Activated gamma-delta T cell treated with anti-CD3 and anti-CD28 coated beads, Interleukin-2, amount 50 U/mL, for 16 hours (primary cell): ENCODE measurements around the gene CAMK1D.
"Not testable (repeated sequence)": the region's sequence is repeated elsewhere in the genome, so short reads cannot be mapped to it uniquely, and the experiment has no call there.

Source experiments
- DNase-seq: peaks from one replicate; pipeline ENCODE4 v3.0.0-alpha.2; 2020; ENCODE audit warnings: low read depth

Gene CAMK1D

GRCh38 chr10:12431151-12432101 is 82.1 kb downstream of the CAMK1D start:
- no peak for DNase-seq

- DNase-seq: no peak
Measured at GRCh38 chr10:12432402-12433189, 83.2 kb downstream of the CAMK1D start.

GRCh38 chr10:12434277-12434676 is 84.9 kb downstream of the CAMK1D start:
- DNase-seq: no peak

GRCh38 chr10:12434677-12435076 is 85.3 kb downstream of the CAMK1D start:
- not testable (repeated sequence) for DNase-seq

- DNase-seq: no peak
Measured at GRCh38 chr10:12435348-12435747, 86.0 kb downstream of the CAMK1D start.

- DNase-seq: no peak
Measured at GRCh38 chr10:12438919-12439692, 89.8 kb downstream of the CAMK1D start.

- DNase-seq: not testable (repeated sequence)
Measured at GRCh38 chr10:12439767-12440166, 90.4 kb downstream of the CAMK1D start.

- DNase-seq: no peak
Measured at GRCh38 chr10:12443026-12443425, 93.7 kb downstream of the CAMK1D start.

GRCh38 chr10:12444981-12445700 is 95.8 kb downstream of the CAMK1D start:
- no peak for DNase-seq

- DNase-seq: no peak
Measured at GRCh38 chr10:12445701-12446334, 96.5 kb downstream of the CAMK1D start.

GRCh38 chr10:12448340-12448728 is 99.0 kb downstream of the CAMK1D start:
- no peak for DNase-seq

- DNase-seq: peak; percentile 62
Measured at GRCh38 chr10:12448729-12449391, 99.5 kb downstream of the CAMK1D start.

- no peak for DNase-seq
Measured at GRCh38 chr10:12455318-12455717, 106.0 kb downstream of the CAMK1D start.

GRCh38 chr10:12455766-12456165 is 106.4 kb downstream of the CAMK1D start:
- no peak for DNase-seq

- DNase-seq: no peak
Measured at GRCh38 chr10:12459340-12459739, 110.0 kb downstream of the CAMK1D start.

GRCh38 chr10:12459762-12460161 is 110.4 kb downstream of the CAMK1D start:
- DNase-seq: no peak

GRCh38 chr10:12463459-12463838 is 114.1 kb downstream of the CAMK1D start:
- DNase-seq: no peak

GRCh38 chr10:12465385-12466136 is 116.2 kb downstream of the CAMK1D start:
- DNase-seq: no peak

GRCh38 chr10:12466704-12467305 is 117.5 kb downstream of the CAMK1D start:
- DNase-seq: no peak
